Stomach (tissue), 4 donors: ENCODE data around the gene NLRP11.

Experiments used
- EP300 ChIP-seq: sonication (generic); formaldehyde crosslinking; IDR thresholded peaks from one replicate; pipeline ENCODE4 v1.6.1; 2017; ENCODE audit warnings: antibody characterized with exemption
- POLR2A ChIP-seq, 4 donors: fragments of 450-650 bp; IDR thresholded peaks; one replicate each; pipeline ENCODE4 v1.6.1; 2016; ENCODE audit warnings: antibody characterized with exemption in 4 of 4, control low read depth in 2 of 4, mild to moderate bottlenecking in 1 of 4, moderate library complexity in 1 of 4
- TF ChIP-seq, protein P1 (sequence below), 7 experiments: fragments of 450-650 bp in 4 of 7; fragments of 200-600 bp in 3 of 7; sonication (generic) in 3 of 7; IDR thresholded peaks; one replicate each; pipeline ENCODE4 v1.5.1; 2016 to 2019; ENCODE audit warnings: antibody characterized with exemption in 7 of 7, control low read depth in 2 of 7, mild to moderate bottlenecking in 1 of 7

DNA sequence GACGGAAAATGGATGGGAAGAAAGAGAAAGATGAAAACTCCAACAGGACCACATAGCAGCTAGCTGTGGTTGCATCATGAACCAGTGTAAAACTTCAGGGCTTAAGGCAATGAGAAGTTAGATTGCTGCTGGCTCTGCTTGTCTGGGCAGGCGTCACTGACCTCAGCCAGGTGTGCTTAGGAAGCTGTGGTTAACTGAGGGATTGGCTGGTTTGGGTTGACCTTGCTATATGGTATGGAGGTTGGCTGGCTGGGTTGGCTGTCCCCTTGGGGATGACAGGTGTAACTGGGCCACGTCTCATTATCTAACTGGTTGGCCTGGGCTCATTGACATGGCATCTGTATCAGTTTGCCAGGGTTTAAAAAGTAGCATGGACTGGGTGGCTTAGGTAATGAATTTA lies 45.4 kb upstream of the NLRP11 start:
- TF ChIP-seq POLR2A (IDR thresholded peaks at IDR 0.05) (no peak), EP300 (no peak)
- TF ChIP-seq, protein P1, sequence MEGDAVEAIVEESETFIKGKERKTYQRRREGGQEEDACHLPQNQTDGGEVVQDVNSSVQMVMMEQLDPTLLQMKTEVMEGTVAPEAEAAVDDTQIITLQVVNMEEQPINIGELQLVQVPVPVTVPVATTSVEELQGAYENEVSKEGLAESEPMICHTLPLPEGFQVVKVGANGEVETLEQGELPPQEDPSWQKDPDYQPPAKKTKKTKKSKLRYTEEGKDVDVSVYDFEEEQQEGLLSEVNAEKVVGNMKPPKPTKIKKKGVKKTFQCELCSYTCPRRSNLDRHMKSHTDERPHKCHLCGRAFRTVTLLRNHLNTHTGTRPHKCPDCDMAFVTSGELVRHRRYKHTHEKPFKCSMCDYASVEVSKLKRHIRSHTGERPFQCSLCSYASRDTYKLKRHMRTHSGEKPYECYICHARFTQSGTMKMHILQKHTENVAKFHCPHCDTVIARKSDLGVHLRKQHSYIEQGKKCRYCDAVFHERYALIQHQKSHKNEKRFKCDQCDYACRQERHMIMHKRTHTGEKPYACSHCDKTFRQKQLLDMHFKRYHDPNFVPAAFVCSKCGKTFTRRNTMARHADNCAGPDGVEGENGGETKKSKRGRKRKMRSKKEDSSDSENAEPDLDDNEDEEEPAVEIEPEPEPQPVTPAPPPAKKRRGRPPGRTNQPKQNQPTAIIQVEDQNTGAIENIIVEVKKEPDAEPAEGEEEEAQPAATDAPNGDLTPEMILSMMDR (IDR thresholded peaks at IDR 0.05): no peak
